IMR-90 (cell line): ENCODE data around the gene EHBP1. TPM values are rescaled to one million over a fixed set of nuclear protein-coding genes. Genes with fewer than 3 reads are reported as not detected.

Source experiments
- ATAC-seq: fragments of 200-7000 bp; cut with Tn5 transposase; 2 replicates; pipeline ENCODE4 v1.9.1; 2020; ENCODE audit warnings: low read depth, mild to moderate bottlenecking, moderate library complexity
- BruUV-seq: library from RNA; stranded (reverse); fragments of 400-500 nt; replicated peaks from 2 replicates; lab custom pipeline; 2021; lab: Mats Ljungman, UMichigan
- CTCF ChIA-PET: fragments of 300-600 bp; formaldehyde crosslinking; extraction: SDS; loops from one replicate; lab custom pipeline; 2021; ENCODE audit warnings: antibody characterized with exemption; lab: Yijun Ruan, JAX
- POLR2A ChIA-PET: fragments of 300-600 bp; sonication (Branson Sonifier 250); formaldehyde crosslinking; loops from one replicate; lab custom pipeline; 2022; ENCODE audit warnings: antibody characterized with exemption; ENCODE audit not compliant: unreplicated experiment; lab: Charles Lee
- DNase-seq: peaks from one replicate; pipeline ENCODE4 v3.0.0; 2013
- H2AFZ ChIP-seq: replicated peaks from 2 replicates; pipeline ENCODE3; 2013; ENCODE audit warnings: low read length, mild to moderate bottlenecking; ENCODE audit not compliant: poor library complexity
- H2AK5ac ChIP-seq: 2 replicates; pipeline ENCODE4 v1.6.1; 2013; ENCODE audit warnings: low read depth, low read length, inconsistent platforms
- H2AK9ac ChIP-seq: replicated peaks from 2 replicates; pipeline ENCODE3; 2013; ENCODE audit warnings: mild to moderate bottlenecking, low read depth, low read length, moderate library complexity; ENCODE audit not compliant: poor library complexity
- H2BK120ac ChIP-seq: 2 replicates; pipeline ENCODE4 v1.6.1; 2013; ENCODE audit warnings: low read depth, low read length, inconsistent platforms
- H2BK15ac ChIP-seq: 3 replicates; pipeline ENCODE4 v1.6.1; 2013; ENCODE audit warnings: low read depth, low read length, inconsistent platforms
- H2BK20ac ChIP-seq: 2 replicates; pipeline ENCODE4 v1.6.1; 2013; ENCODE audit warnings: low read depth, mild to moderate bottlenecking, inconsistent platforms, low read length, moderate library complexity
- H2BK5ac ChIP-seq: 2 replicates; pipeline ENCODE4 v1.6.1; 2013; ENCODE audit warnings: mild to moderate bottlenecking, low read depth, low read length, inconsistent platforms; ENCODE audit not compliant: poor library complexity, severe bottlenecking
- H3K14ac ChIP-seq: replicated peaks from 2 replicates; pipeline ENCODE4 v1.6.1; 2013; ENCODE audit warnings: low read depth, low read length, inconsistent platforms
- H3K18ac ChIP-seq: 2 replicates; pipeline ENCODE4 v1.6.1; 2013; ENCODE audit warnings: low read depth, low read length, control low read depth
- H3K23ac ChIP-seq: 2 replicates; pipeline ENCODE4 v1.6.1; 2013; ENCODE audit warnings: low read depth, low read length, inconsistent platforms
- H3K27ac ChIP-seq: 2 replicates; pipeline ENCODE4 v1.5.1; 2013; ENCODE audit warnings: mild to moderate bottlenecking, control low read depth, low read length; ENCODE audit not compliant: insufficient read depth
- H3K27me3 ChIP-seq: 2 replicates; pipeline ENCODE4 v1.6.1; 2013; ENCODE audit warnings: low read length; ENCODE audit not compliant: control insufficient read depth, insufficient read depth
- H3K36me3 ChIP-seq: 2 replicates; pipeline ENCODE4 v1.6.1; 2013; ENCODE audit warnings: low read length, mixed read lengths; ENCODE audit not compliant: control insufficient read depth, insufficient read depth
- H3K4ac ChIP-seq: 2 replicates; pipeline ENCODE4 v1.6.1; 2013; ENCODE audit warnings: low read depth, low read length, inconsistent platforms
- H3K4me1 ChIP-seq: 2 replicates; pipeline ENCODE4 v1.6.1; 2013; ENCODE audit warnings: low read length, mixed read lengths; ENCODE audit not compliant: control insufficient read depth, insufficient read depth
- H3K4me2 ChIP-seq: 2 replicates; pipeline ENCODE4 v1.6.1; 2013; ENCODE audit warnings: low read depth, mild to moderate bottlenecking, control low read depth, low read length, moderate library complexity
- H3K4me3 ChIP-seq: 2 replicates; pipeline ENCODE4 v1.5.1; 2013; ENCODE audit warnings: low read depth, mild to moderate bottlenecking, control low read depth, low read length, moderate library complexity; ENCODE audit not compliant: insufficient read depth
- H3K56ac ChIP-seq: 2 replicates; pipeline ENCODE4 v1.6.1; 2013; ENCODE audit warnings: low read length, inconsistent platforms; ENCODE audit not compliant: insufficient read depth; ENCODE audit errors: extremely low read depth
- H3K79me1 ChIP-seq, 2 experiments: 2 replicates each; pipeline ENCODE4 v1.6.1; 2013; ENCODE audit warnings: low read length in 2 of 2, inconsistent platforms in 1 of 2, low read depth in 1 of 2
- H3K9ac ChIP-seq: 2 replicates; pipeline ENCODE4 v1.6.1; 2013; ENCODE audit warnings: low read depth, low read length, control low read depth
- H3K9me1 ChIP-seq: 2 replicates; pipeline ENCODE4 v1.6.1; 2013; ENCODE audit warnings: low read length, inconsistent platforms; ENCODE audit not compliant: insufficient read depth
- H3K9me3 ChIP-seq: 2 replicates; pipeline ENCODE4 v1.6.1; 2013; ENCODE audit warnings: low read length; ENCODE audit not compliant: control insufficient read depth, insufficient read depth
- H4K20me1 ChIP-seq: 2 replicates; pipeline ENCODE4 v1.6.1; 2013; ENCODE audit warnings: low read length, inconsistent platforms; ENCODE audit not compliant: insufficient read depth
- H4K5ac ChIP-seq: 2 replicates; pipeline ENCODE4 v1.6.1; 2013; ENCODE audit warnings: mild to moderate bottlenecking, low read depth, low read length, control low read depth
- H4K8ac ChIP-seq, 2 experiments: 2 replicates each; pipeline ENCODE4 v1.6.1; 2013; ENCODE audit warnings: low read depth in 2 of 2, low read length in 2 of 2, control low read depth in 1 of 2, inconsistent platforms in 1 of 2
- H4K91ac ChIP-seq: 2 replicates; pipeline ENCODE4 v1.6.1; 2013; ENCODE audit warnings: low read depth, low read length, inconsistent platforms; ENCODE audit not compliant: insufficient read depth
- BHLHE40 ChIP-seq: fragments of 150-350 bp; IDR thresholded peaks from 2 replicates; pipeline ENCODE4 v1.6.1; 2016; ENCODE audit warnings: mild to moderate bottlenecking, low read depth, low read length
- CEBPB ChIP-seq: IDR thresholded peaks from 2 replicates; pipeline ENCODE4 v1.6.1; 2012; ENCODE audit warnings: low read depth, low read length, improper control_type of control experiment
- CHD1 ChIP-seq: IDR thresholded peaks from 2 replicates; pipeline ENCODE4 v1.6.1; 2012; ENCODE audit warnings: low read depth, low read length, improper control_type of control experiment
- CTCF ChIP-seq: conservative IDR thresholded peaks from 2 replicates; pipeline ENCODE4 v1.5.1; 2012; ENCODE audit warnings: mild to moderate bottlenecking, low read depth, low read length, improper control_type of control experiment
- FOS ChIP-seq: fragments of 150-350 bp; IDR thresholded peaks from 2 replicates; pipeline ENCODE4 v1.6.1; 2016; ENCODE audit warnings: low read depth, low read length
- MAFK ChIP-seq: IDR thresholded peaks from 2 replicates; pipeline ENCODE4 v1.6.1; 2012; ENCODE audit warnings: low read depth, low read length, improper control_type of control experiment
- MAZ ChIP-seq: IDR thresholded peaks from 2 replicates; pipeline ENCODE4 v1.6.1; 2012; ENCODE audit warnings: low read depth, mild to moderate bottlenecking, low read length, improper control_type of control experiment, moderate library complexity, borderline replicate concordance
- MXI1 ChIP-seq: IDR thresholded peaks from 2 replicates; pipeline ENCODE4 v1.6.1; 2012; ENCODE audit warnings: low read depth, mild to moderate bottlenecking, low read length, moderate library complexity, borderline replicate concordance
- NFE2L2 ChIP-seq: fragments of 150-350 bp; IDR thresholded peaks from 2 replicates; pipeline ENCODE4 v1.6.1; 2016; ENCODE audit warnings: low read depth, mild to moderate bottlenecking, low read length
- POLR2A ChIP-seq: IDR thresholded peaks from 2 replicates; pipeline ENCODE4 v1.6.1; 2012; ENCODE audit warnings: mild to moderate bottlenecking, low read depth, low read length
- RAD21 ChIP-seq: IDR thresholded peaks from 2 replicates; pipeline ENCODE4 v1.6.1; 2012; ENCODE audit warnings: low read length, improper control_type of control experiment
- RCOR1 ChIP-seq: IDR thresholded peaks from 2 replicates; pipeline ENCODE4 v1.6.1; 2012; ENCODE audit warnings: mild to moderate bottlenecking, low read length, improper control_type of control experiment; ENCODE audit not compliant: insufficient replicate concordance
- RFX5 ChIP-seq: IDR thresholded peaks from 2 replicates; pipeline ENCODE4 v1.8.0; 2012; ENCODE audit warnings: low read depth, mild to moderate bottlenecking, low read length, moderate library complexity
- SMC3 ChIP-seq: fragments of 150-350 bp; IDR thresholded peaks from 2 replicates; pipeline ENCODE4 v1.6.1; 2016; ENCODE audit warnings: low read depth, mild to moderate bottlenecking, antibody characterized with exemption, low read length, moderate library complexity
- dilution Hi-C: fragments of 300-500 bp; cut with HindIII; formaldehyde crosslinking; loops from one replicate; pipeline ENCODE4 v1.14.3; 2018; ENCODE audit warnings: low sequenced_read_pairs; ENCODE audit not compliant: unreplicated experiment
- in situ Hi-C: fragments of 300-500 bp; cut with MboI; formaldehyde crosslinking; loops from 3 replicates; pipeline ENCODE4 v1.14.3; 2019; ENCODE audit warnings: low sequenced_read_pairs, inconsistent platforms, mixed read lengths
- intact Hi-C: fragments of 100-400 bp; cut with micrococcal nuclease; formaldehyde crosslinking; loops from 2 replicates; pipeline ENCODE4 v1.10.0; 2022
- polyA plus RNA-seq, 3 experiments: library from polyadenylated mRNA; depleted of rRNA; stranded (reverse); fragments of >200 nt; gene quantifications; 2 replicates each; pipeline ENCODE4 v1.2.3, GENCODE V29; 2012; ENCODE audit warnings: low replicate concordance in 1 of 3
- total RNA-seq: library from RNA; depleted of rRNA; stranded (reverse); fragments of >200 nt; gene quantifications from 2 replicates; pipeline ENCODE4 v1.2.3, GENCODE V29; 2012
- TF ChIP-seq, protein P1 (sequence below): fragments of 150-350 bp; IDR thresholded peaks from 2 replicates; pipeline ENCODE4 v1.6.1; 2017; ENCODE audit warnings: mild to moderate bottlenecking, antibody characterized with exemption, low read length, low read depth
- TF ChIP-seq, protein P2 (sequence below): fragments of 150-350 bp; IDR thresholded peaks from 2 replicates; pipeline ENCODE4 v1.6.1; 2016; ENCODE audit warnings: low read depth, mild to moderate bottlenecking, low read length, moderate library complexity, borderline replicate concordance

The EHBP1 gene
- total and polyA plus RNA-seq, 2 of the 4 experiments (the other 2 are of a cell fraction) = 28.3 to 44.4 TPM

- no peak overlapping the region for H3K14ac ChIP-seq
- H3K9me1 ChIP-seq = no peaks in the 10 kb centered on the region
- no peak overlapping the region for H2BK120ac ChIP-seq
- no peak overlapping the region for H3K27ac ChIP-seq
- H2AFZ ChIP-seq = no peak overlapping the region
- H3K18ac ChIP-seq = no peak overlapping the region
- no peak overlapping the region for H2AK9ac ChIP-seq
- H3K23ac ChIP-seq = no peak overlapping the region
- no peak overlapping the region; the same call in 1 of the 2 replicates for H3K4ac ChIP-seq
- H2BK5ac ChIP-seq = no peak overlapping the region
- H3K79me1 ChIP-seq = peaks cover 12 to 23% of the 10 kb centered on the region in 2 experiments
- ChIA-PET POLR2A (no interaction called here), CTCF (no interaction called here)
- H3K36me3 ChIP-seq = no peaks in the 10 kb centered on the region
- no peak overlapping the region for H2AK5ac ChIP-seq
- no peaks in the 10 kb centered on the region; the same call in 1 of the 2 replicates for H4K20me1 ChIP-seq
- H4K5ac ChIP-seq = no peak overlapping the region
- dilution Hi-C loops = no loop called here
- H2BK20ac ChIP-seq = no peak overlapping the region
- no peak for DNase-seq
- TF ChIP-seq MAZ = no peak
- TF ChIP-seq FOS = no peak
- no peak for TF ChIP-seq SMC3
- TF ChIP-seq NFE2L2 = no peak
- no peak for TF ChIP-seq CEBPB
- TF ChIP-seq, protein P1, sequence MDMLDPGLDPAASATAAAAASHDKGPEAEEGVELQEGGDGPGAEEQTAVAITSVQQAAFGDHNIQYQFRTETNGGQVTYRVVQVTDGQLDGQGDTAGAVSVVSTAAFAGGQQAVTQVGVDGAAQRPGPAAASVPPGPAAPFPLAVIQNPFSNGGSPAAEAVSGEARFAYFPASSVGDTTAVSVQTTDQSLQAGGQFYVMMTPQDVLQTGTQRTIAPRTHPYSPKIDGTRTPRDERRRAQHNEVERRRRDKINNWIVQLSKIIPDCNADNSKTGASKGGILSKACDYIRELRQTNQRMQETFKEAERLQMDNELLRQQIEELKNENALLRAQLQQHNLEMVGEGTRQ = no peak
- no peak for TF ChIP-seq CHD1
- no peak for TF ChIP-seq RAD21
- no peak for TF ChIP-seq MXI1
- TF ChIP-seq RCOR1 = no peak
- TF ChIP-seq MAFK = no peak
- TF ChIP-seq, protein P2, sequence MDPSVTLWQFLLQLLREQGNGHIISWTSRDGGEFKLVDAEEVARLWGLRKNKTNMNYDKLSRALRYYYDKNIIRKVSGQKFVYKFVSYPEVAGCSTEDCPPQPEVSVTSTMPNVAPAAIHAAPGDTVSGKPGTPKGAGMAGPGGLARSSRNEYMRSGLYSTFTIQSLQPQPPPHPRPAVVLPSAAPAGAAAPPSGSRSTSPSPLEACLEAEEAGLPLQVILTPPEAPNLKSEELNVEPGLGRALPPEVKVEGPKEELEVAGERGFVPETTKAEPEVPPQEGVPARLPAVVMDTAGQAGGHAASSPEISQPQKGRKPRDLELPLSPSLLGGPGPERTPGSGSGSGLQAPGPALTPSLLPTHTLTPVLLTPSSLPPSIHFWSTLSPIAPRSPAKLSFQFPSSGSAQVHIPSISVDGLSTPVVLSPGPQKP = no peak
- no peak for TF ChIP-seq CTCF
- TF ChIP-seq RFX5 = no peak
- no peak for TF ChIP-seq BHLHE40
- TF ChIP-seq POLR2A = no peak
- H3K27me3 ChIP-seq = no peaks in the 10 kb centered on the region
- H2BK15ac ChIP-seq = no peak overlapping the region
- H3K4me2 ChIP-seq = no peak overlapping the region
- intact Hi-C loops = no loop called here
- H3K9ac ChIP-seq = no peak overlapping the region
- BruUV-seq = no TSS peak
- H4K91ac ChIP-seq = no peak overlapping the region
- no peaks in the 10 kb centered on the region for H3K9me3 ChIP-seq
- ATAC-seq = no peak
- no peak overlapping the region for H3K4me3 ChIP-seq
- H3K4me1 ChIP-seq = no peaks in the 10 kb centered on the region; the same call in 1 of the 2 replicates
- H4K8ac ChIP-seq = no peak overlapping the region
- in situ Hi-C loops = loop anchor here (25.0 kb wide), 2 partner anchors 392 to 692 kb away; no protein-coding TSS in a partner anchor
- H3K56ac ChIP-seq = no peak overlapping the region
Measured at GRCh38 chr2:62795341-62795740, 89.8 kb downstream of the EHBP1 start.
